ENCODE data around the gene ATG16L2. TPM values are rescaled to one million over a fixed set of nuclear protein-coding genes. Genes with fewer than 3 reads are reported as not detected.
"Not testable (repeated sequence)": the region's sequence is repeated elsewhere in the genome, so short reads cannot be mapped to it uniquely, and the experiment has no call there.

Gene ATG16L2
- total RNA-seq, 1 donor = 34.4 TPM

GRCh38 chr11:72856065-72856464, 41.9 kb downstream of the ATG16L2 start:
- Histone ChIP-seq H3K4me3 (ENCODE audit: low read length) (no peak overlapping the region), H3K4me1 (ENCODE audit: insufficient read depth, low read length) (no peaks in the 10 kb centered on the region), H3K9me3 (ENCODE audit: low read depth, low read length) (no peaks in the 10 kb centered on the region), H3K27me3 (ENCODE audit: insufficient read depth, low read length) (no peaks in the 10 kb centered on the region)

GRCh38 chr11:72856551-72857345, 42.5 kb downstream of the ATG16L2 start:
- Histone ChIP-seq H3K27me3 (ENCODE audit: insufficient read depth, low read length) (no peaks in the 10 kb centered on the region), H3K4me3 (ENCODE audit: low read length) (no peak overlapping the region)

GRCh38 chr11:72858267-72858666, 44.1 kb downstream of the ATG16L2 start:
- not testable (repeated sequence) for H3K4me1 ChIP-seq (ENCODE audit: insufficient read depth, low read length); H3K4me3 ChIP-seq (ENCODE audit: low read length); H3K27me3 ChIP-seq (ENCODE audit: insufficient read depth, low read length); H3K9me3 ChIP-seq (ENCODE audit: low read depth, low read length)

More at GRCh38 chr11:72856551-72857345, 42.5 kb downstream of the ATG16L2 start:
- Histone ChIP-seq H3K4me1 (ENCODE audit: insufficient read depth, low read length) (no peaks in the 10 kb centered on the region), H3K9me3 (ENCODE audit: low read depth, low read length) (no peaks in the 10 kb centered on the region)

- Histone ChIP-seq H3K9me3 (ENCODE audit: low read depth, low read length) (no peaks in the 10 kb centered on the region), H3K4me3 (ENCODE audit: low read length) (no peak overlapping the region), H3K4me1 (ENCODE audit: insufficient read depth, low read length) (no peaks in the 10 kb centered on the region), H3K27me3 (ENCODE audit: insufficient read depth, low read length) (no peaks in the 10 kb centered on the region)
Measured at GRCh38 chr11:72859126-72859525, 44.9 kb downstream of the ATG16L2 start.

- Histone ChIP-seq H3K27me3 (ENCODE audit: insufficient read depth, low read length) (no peaks in the 10 kb centered on the region), H3K4me3 (ENCODE audit: low read length) (no peak overlapping the region), H3K9me3 (ENCODE audit: low read depth, low read length) (no peaks in the 10 kb centered on the region), H3K4me1 (ENCODE audit: insufficient read depth, low read length) (no peaks in the 10 kb centered on the region)
Measured at GRCh38 chr11:72860010-72860409, 45.8 kb downstream of the ATG16L2 start.

GRCh38 chr11:72860592-72860991, 46.4 kb downstream of the ATG16L2 start:
- Histone ChIP-seq H3K4me3 (ENCODE audit: low read length) (no peak overlapping the region), H3K27me3 (ENCODE audit: insufficient read depth, low read length) (no peaks in the 10 kb centered on the region), H3K9me3 (ENCODE audit: low read depth, low read length) (no peaks in the 10 kb centered on the region), H3K4me1 (ENCODE audit: insufficient read depth, low read length) (no peaks in the 10 kb centered on the region)

- Histone ChIP-seq H3K9me3 (ENCODE audit: low read depth, low read length) (no peaks in the 10 kb centered on the region), H3K27me3 (ENCODE audit: insufficient read depth, low read length) (no peaks in the 10 kb centered on the region), H3K4me1 (ENCODE audit: insufficient read depth, low read length) (no peaks in the 10 kb centered on the region), H3K4me3 (ENCODE audit: low read length) (no peak overlapping the region)
Measured at GRCh38 chr11:72863091-72863490, 48.9 kb downstream of the ATG16L2 start.

- no peaks in the 10 kb centered on the region for H3K9me3 ChIP-seq (ENCODE audit: low read depth, low read length)
- H3K27me3 ChIP-seq (ENCODE audit: insufficient read depth, low read length) = no peaks in the 10 kb centered on the region
Measured at GRCh38 chr11:72863916-72864315, 49.7 kb downstream of the ATG16L2 start.

GRCh38 chr11:72864702-72865655, 50.8 kb downstream of the ATG16L2 start:
- H3K4me3 ChIP-seq (ENCODE audit: low read length) = no peak overlapping the region
- H3K9me3 ChIP-seq (ENCODE audit: low read depth, low read length) = no peaks in the 10 kb centered on the region
- H3K27me3 ChIP-seq (ENCODE audit: insufficient read depth, low read length) = no peaks in the 10 kb centered on the region
- no peaks in the 10 kb centered on the region for H3K4me1 ChIP-seq (ENCODE audit: insufficient read depth, low read length)

More at GRCh38 chr11:72863916-72864315, 49.7 kb downstream of the ATG16L2 start:
- Histone ChIP-seq H3K4me1 (ENCODE audit: insufficient read depth, low read length) (no peaks in the 10 kb centered on the region), H3K4me3 (ENCODE audit: low read length) (no peak overlapping the region)

GRCh38 chr11:72867970-72868369, 53.8 kb downstream of the ATG16L2 start:
- Histone ChIP-seq H3K4me1 (ENCODE audit: insufficient read depth, low read length) (no peaks in the 10 kb centered on the region), H3K9me3 (ENCODE audit: low read depth, low read length) (no peaks in the 10 kb centered on the region), H3K4me3 (ENCODE audit: low read length) (no peak overlapping the region), H3K27me3 (ENCODE audit: insufficient read depth, low read length) (no peaks in the 10 kb centered on the region)

GRCh38 chr11:72869831-72870230, 55.6 kb downstream of the ATG16L2 start:
- Histone ChIP-seq H3K9me3 (ENCODE audit: low read depth, low read length) (no peaks in the 10 kb centered on the region), H3K4me3 (ENCODE audit: low read length) (no peak overlapping the region)

GRCh38 chr11:72871119-72871518, 56.9 kb downstream of the ATG16L2 start:
- H3K9me3 ChIP-seq (ENCODE audit: low read depth, low read length) = no peaks in the 10 kb centered on the region
- no peaks in the 10 kb centered on the region for H3K4me1 ChIP-seq (ENCODE audit: insufficient read depth, low read length)
- no peak overlapping the region for H3K4me3 ChIP-seq (ENCODE audit: low read length)
- H3K27me3 ChIP-seq (ENCODE audit: insufficient read depth, low read length) = no peaks in the 10 kb centered on the region

More at GRCh38 chr11:72869831-72870230, 55.6 kb downstream of the ATG16L2 start:
- no peaks in the 10 kb centered on the region for H3K27me3 ChIP-seq (ENCODE audit: insufficient read depth, low read length)
- H3K4me1 ChIP-seq (ENCODE audit: insufficient read depth, low read length) = no peaks in the 10 kb centered on the region

- Histone ChIP-seq H3K9me3 (ENCODE audit: low read depth, low read length) (no peaks in the 10 kb centered on the region), H3K4me3 (ENCODE audit: low read length) (no peak overlapping the region), H3K4me1 (ENCODE audit: insufficient read depth, low read length) (no peaks in the 10 kb centered on the region), H3K27me3 (ENCODE audit: insufficient read depth, low read length) (no peaks in the 10 kb centered on the region)
Measured at GRCh38 chr11:72872012-72872411, 57.8 kb downstream of the ATG16L2 start.

- no peaks in the 10 kb centered on the region for H3K9me3 ChIP-seq (ENCODE audit: low read depth, low read length)
- H3K4me3 ChIP-seq (ENCODE audit: low read length) = no peak overlapping the region
- H3K27me3 ChIP-seq (ENCODE audit: insufficient read depth, low read length) = no peaks in the 10 kb centered on the region
- no peaks in the 10 kb centered on the region for H3K4me1 ChIP-seq (ENCODE audit: insufficient read depth, low read length)
Measured at GRCh38 chr11:72875736-72876135, 61.5 kb downstream of the ATG16L2 start.

GRCh38 chr11:72876147-72876546, 61.9 kb downstream of the ATG16L2 start:
- Histone ChIP-seq H3K27me3 (ENCODE audit: insufficient read depth, low read length) (no peaks in the 10 kb centered on the region), H3K4me3 (ENCODE audit: low read length) (no peak overlapping the region), H3K9me3 (ENCODE audit: low read depth, low read length) (no peaks in the 10 kb centered on the region), H3K4me1 (ENCODE audit: insufficient read depth, low read length) (no peaks in the 10 kb centered on the region)

Data from mononuclear cell (primary cell).